HL-60/S4 treated with retinoic acid at 250 ng/mL for 4 days and 3 days (cell line): ENCODE results near the gene NCBP1.

Experiments used
- in situ Hi-C: fragments of 300-500 bp; cut with MboI; formaldehyde crosslinking; loops from 2 replicates; pipeline ENCODE4 v1.7.0; 2022; ENCODE audit warnings: low sequenced_read_pairs

Gene NCBP1

GRCh38 chr9:97620063-97620462, 13.6 kb upstream of the NCBP1 start:
- in situ Hi-C loops, result loop anchor here (25.0 kb wide), 2 partner anchors 233 to 758 kb away; partner anchors contain the start of gene ZNF782

GRCh38 chr9:97622483-97622882, 11.1 kb upstream of the NCBP1 start:
- in situ Hi-C loops, result loop anchor here (25.0 kb wide), 2 partner anchors 235 to 760 kb away; partner anchors contain the start of gene ZNF782

- in situ Hi-C loops, result loop anchor here (25.0 kb wide), 2 partner anchors 237 to 762 kb away; partner anchors contain the start of gene ZNF782
Measured at GRCh38 chr9:97623946-97624345, 9.7 kb upstream of the NCBP1 start.

- in situ Hi-C loops, result no loop called here
Measured at GRCh38 chr9:97625620-97626019, 8.0 kb upstream of the NCBP1 start.

GRCh38 chr9:97627624-97628023, 6.0 kb upstream of the NCBP1 start:
- in situ Hi-C loops, result no loop called here

- in situ Hi-C loops, result no loop called here
Measured at GRCh38 chr9:97628668-97629067, 5.0 kb upstream of the NCBP1 start.

- in situ Hi-C loops, result no loop called here
Measured at GRCh38 chr9:97629156-97629555, 4.5 kb upstream of the NCBP1 start.

GRCh38 chr9:97630591-97630990, 3.0 kb upstream of the NCBP1 start:
- in situ Hi-C loops, result no loop called here

GRCh38 chr9:97632248-97632984, 1.2 kb upstream of the NCBP1 start:
- in situ Hi-C loops, result no loop called here

GRCh38 chr9:97633859-97634490, 354 bp downstream of the NCBP1 start:
- in situ Hi-C loops, result no loop called here

- in situ Hi-C loops, result no loop called here
Measured at GRCh38 chr9:97635026-97635425, 1.4 kb downstream of the NCBP1 start.

GRCh38 chr9:97636903-97637302, 3.3 kb downstream of the NCBP1 start:
- in situ Hi-C loops, result no loop called here

- in situ Hi-C loops, result no loop called here
Measured at GRCh38 chr9:97638666-97639065, 5.0 kb downstream of the NCBP1 start.

GRCh38 chr9:97640325-97640724, 6.7 kb downstream of the NCBP1 start:
- in situ Hi-C loops, result no loop called here

GRCh38 chr9:97645720-97646119, 12.1 kb downstream of the NCBP1 start:
- in situ Hi-C loops, result no loop called here

- in situ Hi-C loops, result no loop called here
Measured at GRCh38 chr9:97647996-97648395, 14.4 kb downstream of the NCBP1 start.

- in situ Hi-C loops, result no loop called here
Measured at GRCh38 chr9:97651646-97652045, 18.0 kb downstream of the NCBP1 start.

- in situ Hi-C loops, result no loop called here
Measured at GRCh38 chr9:97658707-97659106, 25.1 kb downstream of the NCBP1 start.

- in situ Hi-C loops, result no loop called here
Measured at GRCh38 chr9:97659771-97660170, 26.1 kb downstream of the NCBP1 start.

- in situ Hi-C loops, result no loop called here
Measured at GRCh38 chr9:97660340-97660739, 26.7 kb downstream of the NCBP1 start.

- in situ Hi-C loops, result no loop called here
Measured at GRCh38 chr9:97660847-97661246, 27.2 kb downstream of the NCBP1 start.

- in situ Hi-C loops, result no loop called here
Measured at GRCh38 chr9:97665742-97666141, 32.1 kb downstream of the NCBP1 start.
